HG02763 (cell line): ENCODE measurements around the gene ANKRD29.
"Not testable (repeated sequence)": the region's sequence is repeated elsewhere in the genome, so short reads cannot be mapped to it uniquely, and the experiment has no call there.

Experiments used
- ATAC-seq: cut with Tn5 transposase; IDR thresholded peaks from one replicate; pipeline ENCODE4 v1.9.1; 2021; ENCODE audit warnings: mild to moderate bottlenecking, moderate library complexity; ENCODE audit not compliant: unreplicated experiment

The ANKRD29 gene

DNA sequence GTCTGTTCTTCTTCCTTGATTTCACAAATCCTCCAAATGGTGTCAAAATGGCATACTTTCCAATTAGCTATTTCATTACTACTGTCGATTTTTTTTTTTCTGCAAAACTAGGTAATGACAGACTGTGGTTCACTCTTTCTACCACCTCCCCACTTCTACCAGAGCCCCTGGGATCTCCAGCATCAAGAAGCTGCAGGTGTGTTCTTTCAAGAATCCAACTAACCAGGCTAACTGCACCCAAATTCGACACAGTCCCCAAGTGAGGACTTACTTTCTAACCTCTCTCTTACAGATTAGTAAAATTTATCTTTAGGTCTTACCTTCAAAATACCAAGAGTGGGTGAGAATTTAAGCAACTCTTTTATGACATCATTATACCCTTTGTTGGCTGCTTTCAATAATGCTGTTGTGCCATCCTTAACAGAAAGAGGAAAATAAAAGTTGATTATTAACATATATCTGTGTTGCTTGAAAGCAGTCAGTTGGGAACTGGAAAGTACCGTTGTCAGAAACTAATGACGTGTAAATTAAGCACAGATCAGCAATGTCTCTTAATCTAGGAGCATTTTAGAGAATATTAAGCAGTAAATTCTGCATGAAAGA lies 45.2 kb downstream of the ANKRD29 start:
- ATAC-seq = peak; percentile 43

DNA sequence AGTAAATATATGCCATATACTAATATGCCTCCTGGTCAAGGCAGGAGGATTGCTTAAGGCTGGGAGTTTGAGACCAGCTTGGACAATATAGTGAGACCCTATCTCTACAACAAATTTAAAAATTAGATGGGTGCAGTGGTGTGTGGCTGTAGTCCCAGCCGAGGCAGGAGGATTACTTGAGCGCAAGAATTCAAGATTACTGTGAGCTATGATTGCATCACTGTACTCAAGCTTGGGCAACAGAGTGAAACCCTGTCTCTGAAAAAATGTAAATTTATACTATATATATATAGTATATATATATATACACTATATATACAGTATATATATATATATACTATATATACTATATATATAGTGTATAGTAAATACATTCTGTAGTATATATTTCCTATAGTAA lies 46.5 kb downstream of the ANKRD29 start:
- no peak for ATAC-seq

DNA sequence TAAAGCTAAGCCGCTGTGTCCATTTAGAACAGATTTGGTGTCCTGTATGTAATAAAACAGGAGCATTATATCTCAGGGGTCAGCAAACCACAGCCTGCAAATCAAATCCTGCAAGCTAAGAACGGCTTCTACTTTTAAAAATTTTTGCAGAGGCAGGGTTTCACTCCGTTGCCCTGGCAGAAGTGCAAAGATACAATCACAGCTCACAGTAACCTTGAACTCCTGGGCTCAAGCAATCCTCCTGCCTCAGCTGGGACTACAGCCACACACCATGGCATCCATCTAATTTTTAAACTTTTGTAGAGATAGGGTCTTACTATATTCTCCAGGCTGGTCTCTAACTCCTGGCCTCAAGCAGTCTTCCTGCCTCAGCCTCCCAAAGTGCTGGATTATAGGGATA lies 47.8 kb downstream of the ANKRD29 start:
- ATAC-seq = no peak

DNA sequence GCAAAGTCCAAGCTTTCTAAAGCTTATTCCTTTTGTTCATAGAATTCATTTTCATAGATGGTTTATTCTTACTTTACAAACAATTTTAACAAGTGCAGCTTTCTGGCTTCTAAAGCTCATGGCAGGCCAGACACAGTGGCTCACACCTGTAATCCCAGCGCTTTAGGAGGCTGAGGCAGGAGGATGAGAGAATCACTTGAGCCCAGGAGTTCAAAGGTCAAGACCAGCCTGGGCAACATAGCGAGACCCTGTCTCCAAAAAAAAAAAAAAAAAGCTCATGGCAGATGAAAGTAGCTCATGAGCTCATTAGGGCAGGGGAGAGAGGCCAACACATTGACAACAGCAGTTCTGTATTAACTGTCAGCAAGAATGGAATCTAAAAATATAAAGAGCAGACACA lies 48.3 kb downstream of the ANKRD29 start:
- no peak for ATAC-seq

DNA sequence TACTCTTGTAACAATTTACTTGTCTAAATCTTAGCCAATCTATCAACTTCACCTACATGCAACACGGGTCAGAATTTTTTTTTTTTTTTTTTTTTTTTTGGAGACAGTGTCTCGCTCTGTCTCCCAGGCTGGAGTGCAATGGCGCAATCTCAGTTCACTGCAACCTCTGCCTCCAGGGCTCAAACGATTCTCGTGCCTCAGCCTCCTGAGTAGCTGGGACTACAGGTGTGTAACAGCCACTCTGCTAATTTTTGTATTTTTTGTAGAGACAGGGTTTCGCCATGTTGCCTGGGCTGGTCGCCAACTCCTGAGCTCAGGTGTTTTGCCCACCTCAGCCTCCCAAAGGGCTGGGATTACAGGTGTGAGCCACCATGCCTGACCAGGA lies 49.6 kb downstream of the ANKRD29 start:
- ATAC-seq = not testable (repeated sequence)

DNA sequence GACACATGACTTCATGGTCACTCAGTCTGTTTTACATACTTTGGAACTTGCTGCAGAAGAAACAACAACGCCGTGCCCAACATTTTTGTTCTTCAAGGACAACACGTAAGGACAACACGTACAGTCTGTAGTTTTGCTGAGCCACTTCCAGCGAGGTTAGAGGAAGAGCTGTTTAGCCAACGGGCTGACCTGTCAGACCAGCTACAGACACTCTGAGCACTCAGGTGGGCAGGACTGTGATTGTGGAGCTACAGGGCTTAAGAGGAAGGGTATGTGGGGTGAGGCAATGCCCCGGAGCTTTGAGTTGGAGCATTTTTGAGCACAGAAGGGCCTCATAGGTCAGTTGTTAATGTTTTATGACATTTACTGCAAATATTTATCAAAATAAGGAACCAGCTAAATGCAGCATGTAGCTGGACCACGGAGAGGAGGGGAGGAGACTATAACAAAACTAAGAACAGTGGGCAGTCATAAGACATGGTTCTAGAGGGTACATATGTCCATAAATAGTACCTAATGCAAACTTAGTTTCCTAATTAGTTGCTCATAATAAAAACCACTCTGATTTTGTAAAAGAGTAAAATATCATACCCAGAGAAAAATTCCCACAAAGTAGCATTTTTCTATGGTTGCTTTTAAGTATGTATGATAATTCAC lies 50.1 kb downstream of the ANKRD29 start:
- no peak for ATAC-seq

DNA sequence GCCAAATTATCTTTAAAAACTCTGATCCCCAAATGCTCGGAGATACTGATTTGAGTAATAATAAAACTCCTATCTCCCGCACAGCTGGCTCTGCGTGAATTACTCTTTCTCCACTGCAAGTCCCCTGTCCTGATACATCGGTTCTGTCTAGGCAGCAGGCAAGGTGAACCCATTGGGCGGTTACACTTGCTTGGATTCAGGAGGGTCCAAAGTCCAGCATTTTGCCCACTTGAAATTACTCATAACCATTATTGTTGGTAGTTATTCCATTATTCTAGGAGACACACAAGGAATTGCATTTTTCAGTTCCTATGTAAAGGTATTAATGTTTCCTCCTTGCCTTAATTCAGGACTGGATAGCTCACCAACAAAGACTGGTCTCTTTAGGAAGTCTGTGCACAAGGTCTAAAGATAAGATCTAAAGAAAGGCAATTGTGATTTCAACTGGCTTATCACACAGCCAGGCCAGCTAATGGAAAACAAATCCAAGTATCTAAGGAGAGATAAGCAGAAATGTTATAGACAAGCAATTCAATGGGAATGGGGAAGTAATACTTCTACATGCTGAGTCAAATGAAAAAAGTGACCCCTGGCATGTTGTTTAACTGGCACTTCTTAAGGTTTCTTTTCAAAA lies 53.2 kb downstream of the ANKRD29 start:
- no peak for ATAC-seq

DNA sequence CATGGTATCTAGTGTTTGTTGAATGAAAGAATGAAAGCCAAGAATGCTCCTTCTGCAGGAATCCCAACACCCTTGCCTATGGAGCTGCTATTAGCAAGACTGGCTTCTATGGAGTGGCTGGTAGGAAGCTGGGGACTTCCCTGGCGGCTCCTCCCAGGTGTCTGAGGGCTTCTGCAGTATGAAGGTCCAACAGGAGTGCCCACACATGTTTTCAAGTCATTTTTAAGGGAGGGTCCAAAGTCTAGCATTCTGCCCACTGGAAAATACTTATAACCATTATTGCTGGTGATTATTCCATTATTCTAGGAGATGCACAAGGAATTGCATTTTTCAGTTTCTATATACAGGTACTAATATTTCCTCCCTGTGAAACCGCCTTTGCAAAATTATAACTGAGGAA lies 54.5 kb downstream of the ANKRD29 start:
- ATAC-seq = no peak

DNA sequence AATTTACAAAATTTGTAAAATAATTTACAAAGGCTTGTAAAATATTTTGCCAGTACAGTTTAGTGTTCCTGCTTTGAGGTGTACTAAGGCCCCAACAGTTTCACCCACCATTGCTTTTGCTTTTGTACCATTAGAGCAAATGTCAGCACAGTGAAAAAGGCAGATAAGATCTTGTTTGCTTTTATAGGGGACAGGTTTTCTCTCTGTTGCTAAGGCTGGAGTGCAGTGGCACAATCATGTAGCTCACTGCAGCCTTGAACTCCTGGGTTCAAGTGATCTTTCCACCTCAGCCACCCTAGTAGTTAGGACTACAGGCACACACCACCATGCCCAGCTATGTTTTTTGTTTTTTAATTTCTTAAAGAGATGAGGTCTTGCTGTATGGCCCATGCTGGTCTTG lies 56.8 kb downstream of the ANKRD29 start:
- no peak for ATAC-seq

DNA sequence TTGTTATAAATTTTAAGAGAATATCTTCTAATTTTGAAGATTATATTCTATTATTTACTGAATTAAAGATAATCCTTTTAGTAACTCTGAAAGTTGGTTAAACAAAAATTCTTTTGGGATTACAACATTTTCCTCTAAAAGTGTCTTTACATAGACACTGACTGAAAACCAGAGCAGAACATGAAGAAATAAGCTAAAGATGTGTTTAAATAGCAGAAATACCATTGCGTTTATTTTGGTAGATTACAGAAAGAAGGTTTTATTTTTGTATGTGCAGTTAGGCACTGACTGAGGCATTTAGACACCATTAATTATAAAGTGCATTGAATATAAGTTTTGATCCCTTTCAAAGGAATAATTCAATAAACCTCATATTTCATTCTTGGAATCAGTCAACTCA lies 62.9 kb downstream of the ANKRD29 start:
- ATAC-seq = no peak

DNA sequence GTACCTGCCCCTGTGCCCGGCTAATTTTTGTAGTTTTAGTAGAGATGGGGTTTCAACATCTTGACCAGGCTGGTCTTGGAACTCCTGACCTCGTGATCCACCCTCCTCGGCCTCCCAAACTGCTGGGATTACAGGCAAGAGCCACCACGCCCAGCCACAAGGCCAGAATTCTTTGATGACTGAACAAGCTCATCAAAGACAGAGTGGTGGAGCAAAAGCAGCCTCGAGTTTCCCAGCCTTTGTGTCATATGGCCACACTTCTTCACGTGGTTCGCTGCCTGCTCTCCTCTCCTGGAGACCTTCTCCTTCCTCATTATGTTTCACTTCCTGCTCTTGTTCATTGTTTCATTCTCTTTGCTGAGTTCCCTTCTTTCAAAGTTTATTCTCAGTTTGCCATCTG lies 66.5 kb downstream of the ANKRD29 start:
- ATAC-seq = no peak

DNA sequence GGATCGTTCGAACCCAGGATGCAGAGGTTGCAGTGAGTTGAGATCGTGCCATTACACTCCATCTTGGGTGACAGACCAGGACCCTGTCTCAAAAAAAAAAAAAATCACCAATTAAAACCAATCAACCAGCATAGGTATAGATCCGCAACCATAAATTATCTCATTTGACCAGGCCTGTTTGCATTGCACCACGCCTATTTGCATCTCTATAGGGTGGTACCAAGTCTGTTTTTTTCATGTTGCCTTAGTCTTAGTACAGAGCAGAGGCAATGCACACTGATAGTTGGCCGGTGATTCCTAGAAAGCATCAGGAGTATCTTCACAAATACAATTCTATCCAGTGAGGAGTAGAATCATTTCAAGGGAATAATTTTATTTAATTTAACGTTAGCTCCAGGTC lies 67.1 kb downstream of the ANKRD29 start:
- no peak for ATAC-seq

DNA sequence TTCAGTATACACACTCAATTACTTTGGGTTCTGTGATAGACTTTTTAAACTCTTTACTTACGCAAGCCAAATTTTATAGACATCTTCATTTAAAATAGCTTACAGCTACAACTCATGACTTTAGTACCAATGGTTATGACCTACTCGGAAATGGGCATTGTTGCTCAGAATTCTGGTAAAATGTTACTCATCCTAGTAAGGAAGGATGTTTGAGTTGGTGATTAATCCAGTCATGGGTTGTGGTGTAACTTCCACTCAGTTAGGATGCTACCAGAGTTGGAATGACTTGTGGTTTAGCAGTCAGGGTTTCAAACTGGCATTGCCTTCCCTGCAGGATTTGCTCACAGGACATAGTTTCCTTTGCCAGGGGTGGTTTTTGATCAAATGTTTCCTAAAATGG lies 69.0 kb downstream of the ANKRD29 start:
- ATAC-seq = no peak

DNA sequence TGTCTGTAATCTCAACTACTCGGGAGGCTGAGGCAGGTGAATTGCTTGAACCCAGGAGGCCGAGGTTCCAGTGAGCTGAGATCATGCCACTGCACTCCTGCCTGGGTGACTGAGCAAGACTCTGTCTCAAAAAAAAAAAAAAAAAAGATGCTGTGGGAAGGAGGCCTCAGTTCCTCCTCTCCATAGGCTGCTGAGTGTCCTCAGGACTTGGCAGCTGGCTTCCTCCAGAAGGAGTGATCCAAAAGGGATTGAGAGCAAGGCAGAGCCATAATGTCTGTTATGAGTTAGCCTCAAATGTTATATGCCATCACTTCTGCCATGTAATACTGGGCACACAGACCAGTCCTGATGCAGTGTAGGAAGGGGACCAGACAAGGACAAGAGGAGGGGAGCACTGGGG lies 69.8 kb downstream of the ANKRD29 start:
- no peak for ATAC-seq

DNA sequence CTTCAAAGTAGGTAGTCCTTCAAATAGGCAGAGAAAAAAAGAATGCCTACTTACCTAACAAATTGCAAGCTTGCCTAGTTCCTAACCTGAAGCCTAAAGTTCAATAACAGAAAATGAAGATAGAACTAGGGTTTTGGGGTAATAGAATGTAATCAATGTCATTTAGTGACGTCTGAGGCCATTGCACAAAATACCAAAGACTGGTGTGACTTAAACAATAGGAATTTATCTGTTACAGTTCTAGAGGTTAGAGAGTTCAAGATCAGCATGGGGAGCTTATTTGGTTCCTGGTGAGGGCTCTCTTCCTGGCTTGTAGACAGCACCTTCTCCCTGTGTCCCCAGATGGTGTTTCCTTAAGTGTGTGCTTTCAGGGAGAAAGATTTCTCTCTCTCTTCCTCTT lies 71.7 kb downstream of the ANKRD29 start:
- ATAC-seq = no peak

DNA sequence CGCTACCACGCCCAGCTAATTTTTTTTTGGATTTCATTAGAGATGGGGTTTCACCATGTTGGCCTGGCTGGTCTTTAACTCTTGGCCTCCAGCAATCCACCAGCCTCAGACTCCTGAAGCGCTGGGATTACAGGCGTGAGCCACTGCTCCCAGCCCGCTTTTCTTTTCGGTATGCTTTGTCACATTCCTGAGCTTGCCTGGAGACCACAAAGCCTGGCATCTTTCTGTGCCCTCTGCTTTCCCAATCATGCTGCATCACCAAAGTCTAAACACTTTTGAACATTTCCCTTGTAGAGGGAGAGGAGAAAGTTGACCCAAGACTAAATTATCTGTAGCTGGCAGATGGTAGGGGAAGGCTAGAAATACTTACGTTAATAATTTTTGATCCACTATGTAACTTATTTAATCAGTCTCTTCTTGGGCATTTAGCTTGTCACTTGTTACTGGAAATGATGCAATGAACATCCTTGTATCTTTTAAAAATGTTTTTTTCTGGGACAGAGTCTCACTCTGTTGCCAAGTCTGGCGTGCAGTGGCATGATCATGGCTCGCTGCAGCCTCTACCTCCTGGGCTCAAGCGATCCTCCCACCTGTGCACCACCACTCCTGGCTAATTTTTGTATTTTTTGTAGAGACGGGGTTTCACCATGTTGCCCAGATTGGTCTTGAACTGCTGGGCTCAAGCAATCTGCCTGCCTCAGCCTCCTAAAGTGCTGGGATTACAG lies 73.7 kb downstream of the ANKRD29 start:
- no peak for ATAC-seq

DNA sequence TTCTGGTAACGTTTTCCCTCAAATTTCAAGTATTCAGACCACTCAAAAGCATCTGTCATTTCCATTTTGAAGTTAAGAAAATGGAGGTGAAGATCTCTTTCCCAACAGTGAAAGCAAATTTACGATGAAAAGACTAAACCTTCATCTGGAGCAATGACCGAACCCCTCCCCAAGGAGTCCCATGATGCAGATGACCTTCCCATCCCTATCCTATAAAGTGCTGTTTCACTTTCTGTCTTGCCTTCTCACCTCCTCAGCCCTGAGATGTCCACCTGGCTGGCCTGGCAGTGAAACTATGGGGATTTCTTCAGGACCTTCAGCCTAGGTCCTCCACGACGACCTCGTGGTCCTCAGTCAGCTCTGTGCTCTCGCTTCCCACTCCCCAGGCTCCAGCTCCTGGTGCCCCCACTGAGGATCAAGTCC lies 75.5 kb downstream of the ANKRD29 start:
- ATAC-seq = no peak

DNA sequence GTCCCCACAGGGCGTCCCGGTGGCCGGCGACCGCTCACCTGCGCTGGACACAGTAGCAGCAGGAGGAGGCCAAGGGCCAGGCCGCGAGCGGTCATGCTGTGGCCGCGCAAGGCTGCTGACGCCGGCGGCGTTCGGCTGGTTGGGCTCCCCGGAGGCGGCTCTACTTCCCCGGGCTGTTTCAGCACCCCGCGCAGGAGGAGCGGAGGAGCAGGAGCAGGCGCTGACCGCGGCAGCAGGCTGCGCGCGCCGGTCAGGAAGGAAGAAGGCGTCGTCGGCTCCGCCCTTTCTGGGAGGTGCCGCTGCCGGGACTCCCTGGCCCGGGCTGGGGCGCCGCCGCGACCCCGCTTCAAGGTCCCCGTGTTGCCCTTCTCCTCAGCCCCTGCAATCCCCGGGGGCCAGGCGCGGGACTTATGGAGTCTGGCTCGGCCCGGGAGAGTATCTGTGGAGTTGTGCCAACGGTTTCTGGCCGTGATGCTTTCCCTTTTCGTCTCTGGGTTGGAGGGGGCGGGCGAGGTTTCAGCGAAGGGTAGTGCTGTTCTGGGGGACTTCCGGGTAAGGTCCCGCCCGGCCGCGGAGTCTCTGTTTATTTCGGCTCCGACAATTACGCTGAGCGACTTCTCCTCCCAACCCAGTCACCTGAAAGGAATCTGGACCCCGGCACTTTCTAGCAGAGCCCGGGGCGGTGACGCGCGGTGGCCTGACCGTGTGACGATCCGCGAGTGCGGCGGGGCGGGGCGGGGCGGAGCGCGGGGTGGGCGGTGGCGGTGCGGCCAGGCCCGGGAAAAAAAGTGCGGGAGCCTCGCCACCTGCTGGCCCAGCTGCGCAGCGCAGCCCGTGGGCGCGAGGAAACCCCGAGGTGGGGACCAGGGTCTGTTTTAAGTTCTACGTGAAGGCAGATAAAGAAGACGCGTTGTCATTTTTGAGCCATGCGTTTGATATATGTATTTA lies 76.2 kb downstream of the ANKRD29 start, which contains the start of gene NPC1:
NPC1 (minus strand) TSS at position 258 of the 948 bp plus-strand sequence; CDS start at position 95, 163 bp downstream.
- ATAC-seq = peak; percentile 89

DNA sequence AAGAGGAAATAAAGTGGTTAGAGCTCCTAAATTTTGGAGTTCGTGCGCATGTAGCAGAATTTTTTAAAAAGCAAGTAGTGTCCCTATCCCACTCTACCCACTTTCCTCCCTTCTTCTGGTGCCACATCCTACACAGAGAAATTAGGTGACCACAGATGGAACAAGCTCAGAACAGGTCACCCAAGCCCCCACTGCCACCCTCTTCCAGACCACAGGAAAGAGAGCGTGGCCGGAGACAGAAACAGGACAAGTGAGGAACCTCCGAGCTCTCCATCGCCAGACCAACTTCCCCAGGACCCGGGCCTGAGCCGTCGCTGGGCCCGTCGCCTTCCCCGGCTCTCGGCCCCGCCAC lies 76.8 kb downstream of the ANKRD29 start:
- ATAC-seq = peak; percentile 22

DNA sequence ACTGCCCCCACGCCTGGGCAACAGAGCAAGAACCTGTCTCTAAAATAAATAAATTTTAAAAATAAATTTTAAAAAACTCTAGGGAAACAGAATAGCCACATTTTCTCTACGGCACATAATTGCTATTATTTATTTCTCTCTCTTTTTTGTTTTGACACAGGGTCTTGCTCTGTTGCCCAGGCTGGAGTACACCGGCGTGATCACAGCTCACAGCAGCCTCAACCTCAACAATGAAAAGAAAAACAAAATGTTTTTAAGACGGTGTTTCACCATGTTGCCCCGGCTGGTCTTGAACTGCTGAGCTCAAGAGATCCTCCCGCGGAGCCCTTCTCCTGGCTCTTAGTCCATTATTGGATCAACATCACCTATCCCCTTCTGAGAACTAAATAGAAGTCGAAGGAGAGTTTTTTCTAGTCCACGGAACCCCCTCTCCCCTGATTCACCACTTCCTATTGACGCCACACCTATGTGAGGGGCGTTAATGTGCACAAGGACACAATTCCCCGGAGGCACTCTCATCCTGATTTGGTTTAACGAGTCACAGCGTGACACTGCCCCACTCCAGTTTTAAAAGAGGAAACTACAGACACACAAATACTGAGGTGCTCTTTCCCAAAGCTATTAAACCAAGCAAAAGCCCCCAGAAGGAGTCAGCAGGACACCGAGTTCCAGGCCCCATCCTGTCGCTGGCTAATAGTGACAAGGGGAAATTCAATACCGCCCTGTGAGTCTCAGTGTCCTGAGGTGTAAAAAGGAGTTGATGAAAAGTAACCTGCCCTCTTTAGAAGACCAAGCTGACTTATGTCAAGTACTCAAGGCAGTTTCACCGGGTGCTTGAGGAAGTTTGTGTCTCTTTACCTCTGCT lies 77.5 kb downstream of the ANKRD29 start:
- ATAC-seq = no peak
